Testis (tissue), 3 donors: ENCODE measurements around the gene TAP1. TPM values are rescaled to one million over a fixed set of nuclear protein-coding genes. Genes with fewer than 3 reads are reported as not detected.

Experiments used
- DNase-seq: peaks from one replicate; pipeline ENCODE4 v3.0.0-alpha.2; 2019
- H3K27ac ChIP-seq, 2 donors: fragments of 200-600 bp; sonication (generic); one replicate each; pipeline ENCODE4 v1.5.1; 2019
- H3K27me3 ChIP-seq: fragments of 200-600 bp; sonication (generic); one replicate; pipeline ENCODE4 v1.5.1; 2019
- H3K36me3 ChIP-seq: fragments of 200-600 bp; sonication (generic); one replicate; pipeline ENCODE4 v1.5.1; 2017; ENCODE audit warnings: low read depth; ENCODE audit errors: missing control alignments
- H3K4me1 ChIP-seq: fragments of 200-600 bp; sonication (generic); one replicate; pipeline ENCODE4 v1.5.1; 2019
- H3K4me3 ChIP-seq, 2 donors: fragments of 200-600 bp; sonication (generic); one replicate each; pipeline ENCODE4 v1.5.1; 2017 to 2019
- H3K9me3 ChIP-seq: fragments of 200-600 bp; sonication (generic); one replicate; pipeline ENCODE4 v1.5.1; 2017
- CTCF ChIP-seq, 3 experiments: fragments of 450-650 bp in 2 of 3; fragments of 200-600 bp in 1 of 3; sonication (generic) in 1 of 3; IDR thresholded peaks; one replicate each; pipeline ENCODE4 v1.5.1; 2016 to 2019; ENCODE audit warnings: antibody characterized with exemption in 3 of 3, mild to moderate bottlenecking in 2 of 3, moderate library complexity in 1 of 3
- POLR2A ChIP-seq: fragments of 450-650 bp; IDR thresholded peaks from one replicate; pipeline ENCODE4 v1.6.1; 2017; ENCODE audit warnings: antibody characterized with exemption, mild to moderate bottlenecking, moderate library complexity
- WGBS, 2 donors: methylation state at CpG; one replicate each; pipeline ENCODE4 v1.1.5; 2018; 5-methylcytosine and 5-hydroxymethylcytosine counted together
- intact Hi-C: fragments of 100-400 bp; cut with DNase I; formaldehyde crosslinking; loops from one replicate; pipeline ENCODE4 v1.15.1; 2023; ENCODE audit warnings: low total_unique reads
- polyA plus RNA-seq: library from polyadenylated mRNA; stranded (reverse); fragments of 350-450 nt; fragmentation: Illumina TruSeq; extraction: RNeasy Lipid Tissue Mini Kit (QIAGEN cat#74804); gene quantifications from one replicate; pipeline ENCODE4 v1.2.3, GENCODE V29; 2014; ENCODE audit warnings: low read depth, low replicate concordance; ENCODE audit not compliant: insufficient read depth
- total RNA-seq, 2 donors: library from RNA; depleted of rRNA; stranded (reverse); fragments of >200 nt; gene quantifications; one replicate each; pipeline ENCODE4 v1.2.3, GENCODE V29; 2016

TAP1 gene
- total and polyA plus RNA-seq, 3 donors from 2014 or later, result 45.6 to 58.8 (median 57.4) TPM

GRCh38 chr6:32857156-32857891 lies 3.8 kb upstream of the TAP1 start:
- Histone ChIP-seq H3K4me3 (no peak overlapping the region), H3K4me1 (peaks cover 7% of the 10 kb centered on the region), H3K9me3 (no peaks in the 10 kb centered on the region), H3K36me3 (no peaks in the 10 kb centered on the region), H3K27ac (no peak overlapping the region), H3K27me3 (no peaks in the 10 kb centered on the region)
- no peak for DNase-seq
- intact Hi-C loops, result no loop called here
- no peak for TF ChIP-seq CTCF (IDR thresholded peaks at IDR 0.05)
- no peak for TF ChIP-seq POLR2A
- WGBS, 2 donors, result 81 to 89% methylated on average over 13 to 14 of the region's 14 CpGs

- intact Hi-C loops, result no loop called here
- 80 to 84% methylated on average over 8 of the region's 8 CpGs for WGBS, 2 donors
- Histone ChIP-seq H3K27ac (peak overlapping the region in 1 of 2 donors; percentile 98), H3K36me3 (no peaks in the 10 kb centered on the region), H3K4me3 (no peak overlapping the region), H3K4me1 (peaks cover 13% of the 10 kb centered on the region), H3K9me3 (no peaks in the 10 kb centered on the region), H3K27me3 (no peaks in the 10 kb centered on the region)
- DNase-seq, result no peak
- no peak for TF ChIP-seq POLR2A
- peak in 1 of 3 experiments; percentile 6 for TF ChIP-seq CTCF (IDR thresholded peaks at IDR 0.05)
These were observed 2.1 kb upstream of the TAP1 start for GRCh38 chr6:32855467-32856174.

- Histone ChIP-seq H3K27me3 (no peaks in the 10 kb centered on the region), H3K36me3 (no peaks in the 10 kb centered on the region), H3K9me3 (no peaks in the 10 kb centered on the region), H3K27ac (peak overlapping the region; percentile 96 to 98), H3K4me3 (peak overlapping the region; percentile 84 to 88), H3K4me1 (peaks cover 13% of the 10 kb centered on the region)
- peak; percentile 49 for DNase-seq
- TF ChIP-seq POLR2A, result no peak
- TF ChIP-seq CTCF (IDR thresholded peaks at IDR 0.05), result no peak
- WGBS, 2 donors, result 7 to 11% methylated on average over 23 to 24 of the region's 24 CpGs
- intact Hi-C loops, result no loop called here
These were observed 1.1 kb upstream of the TAP1 start for GRCh38 chr6:32854376-32855178.

DNA sequence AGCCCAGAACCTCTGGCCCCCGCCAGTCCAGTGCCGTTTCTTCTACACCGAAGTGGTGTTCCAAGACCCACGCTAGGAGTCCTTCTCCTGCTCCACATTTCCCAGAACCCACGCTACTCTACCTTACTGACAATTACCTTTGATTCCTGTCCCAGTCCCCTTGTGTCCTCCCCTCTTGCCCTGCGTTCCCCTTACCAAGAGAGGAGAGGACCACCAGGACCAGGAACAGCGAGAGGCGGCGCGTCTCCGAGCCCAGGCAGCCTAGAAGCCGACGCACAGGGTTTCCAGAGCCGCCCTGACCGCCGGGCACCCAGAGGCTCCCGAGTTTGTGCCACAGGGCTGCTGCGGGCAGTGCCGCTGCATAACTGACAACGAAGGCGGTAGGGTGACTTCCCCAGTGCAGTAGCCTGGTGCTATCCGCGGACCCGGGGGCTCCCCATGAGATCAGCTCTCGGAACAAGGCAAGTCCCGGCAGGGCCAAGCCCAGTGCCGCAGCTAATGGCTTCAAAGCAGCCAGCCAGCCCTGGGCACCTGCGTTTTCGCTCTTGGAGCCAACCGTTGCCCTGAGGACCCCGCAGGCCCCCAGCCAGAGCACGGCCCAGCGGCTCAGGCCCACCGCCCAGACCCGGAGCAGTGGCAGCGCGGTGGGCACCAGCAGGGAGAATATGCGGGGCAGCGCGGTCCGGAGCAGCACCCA lies 512 bp downstream of the TAP1 start:
- Histone ChIP-seq H3K27ac (peak overlapping the region; percentile 96 to 98), H3K4me3 (peak overlapping the region; percentile 84 to 88), H3K9me3 (no peaks in the 10 kb centered on the region), H3K27me3 (no peaks in the 10 kb centered on the region), H3K4me1 (peaks cover 13% of the 10 kb centered on the region), H3K36me3 (no peaks in the 10 kb centered on the region)
- peak; percentile 44 for DNase-seq
- 0 to 1% methylated on average over 10 to 28 of the region's 41 CpGs for WGBS, 2 donors
- intact Hi-C loops, result no loop called here
- no peak for TF ChIP-seq POLR2A
- TF ChIP-seq CTCF (IDR thresholded peaks at IDR 0.05), result no peak
